Kidney epithelial cell (primary cell): ENCODE results near the gene GLB1L2. TPM values are rescaled to one million over a fixed set of nuclear protein-coding genes. Genes with fewer than 3 reads are reported as not detected.

ENCODE experiments used
- DNase-seq: peaks from one replicate; pipeline ENCODE4 v3.0.0-alpha.2; 2010; ENCODE audit warnings: low read depth
- H3K27me3 ChIP-seq: 2 replicates; pipeline ENCODE4 v1.6.0; 2011; ENCODE audit warnings: low read length; ENCODE audit not compliant: control insufficient read depth, insufficient read depth
- H3K36me3 ChIP-seq: 2 replicates; pipeline ENCODE4 v1.5.1; 2011; ENCODE audit warnings: low read length; ENCODE audit not compliant: control insufficient read depth, insufficient read depth
- H3K4me3 ChIP-seq: 2 replicates; pipeline ENCODE4 v1.5.1; 2011; ENCODE audit warnings: low read depth, mild to moderate bottlenecking, control low read depth, low read length
- total RNA-seq: library from RNA; depleted of rRNA; stranded (reverse); fragments of >200 nt; gene quantifications from 2 replicates; pipeline ENCODE4 v1.2.3, GENCODE V29; 2015
- TF ChIP-seq, protein P1 (sequence below): IDR thresholded peaks from 2 replicates; pipeline ENCODE4 v1.5.1; 2011; ENCODE audit warnings: mild to moderate bottlenecking, moderate library complexity, low read length, control low read depth, inconsistent platforms; ENCODE audit not compliant: insufficient read depth, poor library complexity, severe bottlenecking

The GLB1L2 gene
- total RNA-seq, 1 donor from 2014 or later, result 16.3 TPM

DNA sequence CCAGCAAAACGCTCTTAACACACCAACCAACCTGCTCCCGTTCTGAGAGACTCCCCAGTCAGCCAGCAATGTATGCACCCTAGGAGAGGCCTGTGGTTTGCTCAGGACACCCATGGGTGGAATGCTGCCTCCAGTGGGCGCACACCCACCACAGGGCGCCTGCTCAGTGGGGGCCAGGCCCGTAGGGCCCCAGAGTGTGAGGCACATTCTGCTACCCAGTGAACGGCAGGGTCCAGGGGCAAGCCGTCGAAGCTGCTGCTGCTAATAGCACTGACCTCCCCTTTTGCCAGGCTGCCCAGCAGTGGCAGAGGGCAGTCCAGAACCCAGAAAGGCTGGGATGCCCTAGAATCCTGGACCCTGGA lies 67.5 kb downstream of the GLB1L2 start:
- H3K4me3 ChIP-seq, result no peak overlapping the region
- TF ChIP-seq, protein P1, sequence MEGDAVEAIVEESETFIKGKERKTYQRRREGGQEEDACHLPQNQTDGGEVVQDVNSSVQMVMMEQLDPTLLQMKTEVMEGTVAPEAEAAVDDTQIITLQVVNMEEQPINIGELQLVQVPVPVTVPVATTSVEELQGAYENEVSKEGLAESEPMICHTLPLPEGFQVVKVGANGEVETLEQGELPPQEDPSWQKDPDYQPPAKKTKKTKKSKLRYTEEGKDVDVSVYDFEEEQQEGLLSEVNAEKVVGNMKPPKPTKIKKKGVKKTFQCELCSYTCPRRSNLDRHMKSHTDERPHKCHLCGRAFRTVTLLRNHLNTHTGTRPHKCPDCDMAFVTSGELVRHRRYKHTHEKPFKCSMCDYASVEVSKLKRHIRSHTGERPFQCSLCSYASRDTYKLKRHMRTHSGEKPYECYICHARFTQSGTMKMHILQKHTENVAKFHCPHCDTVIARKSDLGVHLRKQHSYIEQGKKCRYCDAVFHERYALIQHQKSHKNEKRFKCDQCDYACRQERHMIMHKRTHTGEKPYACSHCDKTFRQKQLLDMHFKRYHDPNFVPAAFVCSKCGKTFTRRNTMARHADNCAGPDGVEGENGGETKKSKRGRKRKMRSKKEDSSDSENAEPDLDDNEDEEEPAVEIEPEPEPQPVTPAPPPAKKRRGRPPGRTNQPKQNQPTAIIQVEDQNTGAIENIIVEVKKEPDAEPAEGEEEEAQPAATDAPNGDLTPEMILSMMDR, result no peak
- H3K36me3 ChIP-seq, result no peaks in the 10 kb centered on the region
- peaks cover 2% of the 10 kb centered on the region for H3K27me3 ChIP-seq
- no peak for DNase-seq

DNA sequence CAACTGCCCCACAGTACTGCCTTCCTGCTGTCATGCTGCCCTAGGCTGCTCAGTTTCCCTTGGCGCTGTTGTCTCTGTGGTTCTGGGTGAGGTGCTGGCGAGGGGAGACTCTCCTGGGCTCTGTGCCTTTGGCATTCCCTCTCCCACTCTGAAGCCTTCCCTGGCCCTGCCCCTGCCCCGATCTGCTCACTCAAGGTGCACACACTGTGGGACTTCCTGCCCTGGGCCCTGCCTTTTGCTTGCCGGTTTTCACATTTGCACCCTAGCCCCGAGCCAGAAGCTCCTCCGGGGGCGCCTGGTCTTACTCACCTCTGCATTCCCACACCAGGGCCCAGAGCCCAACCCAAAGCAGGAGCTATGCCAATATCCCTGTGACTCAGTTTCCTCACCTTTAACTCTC lies 68.2 kb downstream of the GLB1L2 start:
- TF ChIP-seq, protein P1, result no peak
- no peak for DNase-seq
- H3K4me3 ChIP-seq, result no peak overlapping the region
- H3K36me3 ChIP-seq, result no peaks in the 10 kb centered on the region
- peaks cover 2% of the 10 kb centered on the region for H3K27me3 ChIP-seq

DNA sequence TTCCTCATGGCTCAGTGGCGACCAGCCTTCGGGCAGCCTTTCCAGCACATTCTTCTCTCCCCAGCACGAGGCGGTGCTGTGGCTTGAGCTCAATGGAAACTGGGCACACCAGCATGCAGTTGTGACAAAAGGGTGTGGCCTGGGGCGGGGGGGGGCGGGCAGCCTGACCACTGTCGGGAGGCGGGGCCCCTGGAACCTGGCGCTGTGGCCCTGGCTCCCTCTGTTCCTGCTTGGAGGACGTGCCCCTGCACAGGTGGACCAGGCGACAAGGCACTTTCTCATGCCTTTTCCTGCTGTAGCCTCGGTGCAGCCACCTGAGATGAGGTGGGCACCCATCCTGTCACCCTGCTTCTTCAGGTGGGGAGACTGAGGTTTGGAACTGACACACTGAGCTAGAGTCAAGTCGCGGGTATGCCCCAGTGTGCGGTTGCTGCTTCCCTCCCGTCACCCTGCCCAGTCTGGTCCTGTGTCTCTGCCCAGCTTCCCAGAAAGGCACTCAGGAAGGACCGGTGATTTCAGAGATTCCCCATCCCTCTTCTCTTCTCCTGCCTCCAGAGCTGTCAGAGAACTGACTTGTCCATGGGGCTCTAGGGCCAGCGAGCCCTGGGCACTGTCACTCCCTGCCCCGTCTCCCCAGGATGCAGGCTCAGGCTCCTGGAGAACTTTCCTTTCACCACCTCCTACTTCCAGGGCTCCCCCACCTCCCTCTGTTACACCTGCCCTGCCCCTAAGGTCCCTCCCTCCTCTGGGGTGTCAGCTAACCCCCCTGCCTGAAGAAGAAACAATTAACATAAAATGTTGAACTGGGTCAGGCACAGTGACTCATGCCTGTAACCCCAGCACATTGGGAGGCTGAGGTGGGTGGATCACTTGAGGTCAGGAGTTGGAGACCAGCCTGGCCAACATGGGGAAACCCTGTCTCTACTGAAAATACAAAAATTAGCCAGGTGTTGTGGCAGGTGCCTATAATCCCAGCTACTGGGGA lies 70.3 kb downstream of the GLB1L2 start:
- no peak for DNase-seq
- TF ChIP-seq, protein P1, result no peak
- Histone ChIP-seq H3K4me3 (no peak overlapping the region), H3K27me3 (peaks cover 2% of the 10 kb centered on the region), H3K36me3 (no peaks in the 10 kb centered on the region)

DNA sequence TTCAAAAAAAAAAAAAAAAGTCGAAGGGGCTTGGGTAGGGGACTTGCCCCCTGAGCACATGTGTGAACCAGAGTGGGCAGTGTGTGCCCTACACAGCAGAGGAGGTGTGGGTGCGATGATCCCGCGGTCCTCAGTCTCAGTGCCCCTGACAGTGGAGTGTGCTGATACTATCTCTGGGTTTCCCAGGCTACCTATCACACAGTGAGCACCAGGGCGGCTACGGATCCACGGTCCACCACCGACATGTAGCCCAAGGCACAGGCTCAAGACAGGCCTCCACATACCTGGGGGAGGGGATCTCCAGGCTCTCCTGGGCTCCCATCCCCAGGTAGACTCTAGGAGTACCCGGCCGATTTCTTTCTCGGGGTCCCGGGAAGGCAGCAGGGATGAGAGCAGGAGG lies 71.1 kb downstream of the GLB1L2 start:
- no peak overlapping the region for H3K4me3 ChIP-seq
- H3K36me3 ChIP-seq, result no peaks in the 10 kb centered on the region
- TF ChIP-seq, protein P1, result no peak
- H3K27me3 ChIP-seq, result peaks cover 5% of the 10 kb centered on the region
- no peak for DNase-seq

DNA sequence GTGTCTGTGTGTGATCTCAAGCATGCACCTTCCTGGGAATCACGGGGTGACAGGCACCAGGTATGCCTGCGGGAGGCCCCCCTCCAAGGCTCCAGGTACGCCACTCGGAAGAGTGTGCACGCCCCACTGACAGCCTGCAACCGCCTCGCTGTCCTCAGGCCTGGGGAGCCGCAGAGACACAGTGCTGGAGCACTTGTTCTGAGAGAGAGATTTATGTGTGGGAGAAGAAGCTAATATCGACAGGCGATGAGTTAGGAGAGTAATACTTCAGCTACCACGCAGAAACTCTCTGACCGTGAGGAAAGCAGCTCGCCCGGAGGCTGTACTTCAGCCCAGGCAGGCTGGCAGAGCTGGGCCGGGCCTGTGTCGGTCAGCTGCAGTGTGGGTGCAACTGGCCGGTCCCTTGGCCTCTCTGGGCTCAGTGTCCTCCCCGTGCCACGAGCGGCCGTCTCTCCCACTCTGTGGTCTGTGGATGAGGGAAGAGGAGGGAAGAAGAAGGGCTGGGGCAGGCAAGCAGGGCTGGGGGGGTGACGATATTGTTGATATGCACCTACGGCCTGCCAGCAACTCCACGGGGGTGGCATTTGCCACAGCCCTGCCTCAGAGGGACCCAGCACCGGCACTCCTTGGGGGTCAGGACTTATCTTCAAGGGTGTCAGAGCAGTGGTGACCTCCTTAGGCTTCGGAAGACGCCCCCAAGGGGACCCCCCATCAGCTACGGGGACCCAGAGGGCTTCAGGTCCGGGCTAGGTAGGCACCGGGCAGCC lies 73.0 kb downstream of the GLB1L2 start:
- no peaks in the 10 kb centered on the region for H3K36me3 ChIP-seq
- no peak overlapping the region for H3K4me3 ChIP-seq
- TF ChIP-seq, protein P1, result no peak
- peaks cover 9% of the 10 kb centered on the region for H3K27me3 ChIP-seq
- DNase-seq, result no peak
